Ectodermal cell (in vitro differentiated cells): Measurements from ENCODE around the gene NAPB.

Source experiments
- H3K27ac ChIP-seq: 2 replicates; pipeline ENCODE4 v1.7.0; 2013; ENCODE audit warnings: mild to moderate bottlenecking, low read depth, low read length; ENCODE audit not compliant: insufficient read depth, poor library complexity, severe bottlenecking
- H3K27me3 ChIP-seq: 2 replicates; pipeline ENCODE4 v1.7.0; 2013; ENCODE audit warnings: mild to moderate bottlenecking, low read length; ENCODE audit not compliant: insufficient read depth, control insufficient read depth, poor library complexity, severe bottlenecking
- H3K36me3 ChIP-seq: one replicate; pipeline ENCODE4 v1.7.0; 2013; ENCODE audit warnings: low read length; ENCODE audit not compliant: control insufficient read depth, insufficient read depth
- H3K4me1 ChIP-seq: one replicate; pipeline ENCODE4 v1.7.0; 2013; ENCODE audit warnings: low read length; ENCODE audit not compliant: control insufficient read depth, insufficient read depth
- H3K4me3 ChIP-seq: 2 replicates; pipeline ENCODE4 v1.7.0; 2013; ENCODE audit warnings: low read depth, low read length, control low read depth; ENCODE audit not compliant: insufficient read depth
- H3K9me3 ChIP-seq: 2 replicates; pipeline ENCODE4 v1.7.0; 2013; ENCODE audit warnings: mild to moderate bottlenecking, low read length, moderate library complexity; ENCODE audit not compliant: control insufficient read depth
- WGBS, 2 experiments: methylation state at CpG; one replicate each; pipeline ENCODE4 v1.1.7; 2013; ENCODE audit warnings: missing lambda C conversion rate in 2 of 2; 5-methylcytosine and 5-hydroxymethylcytosine counted together

NAPB gene

DNA sequence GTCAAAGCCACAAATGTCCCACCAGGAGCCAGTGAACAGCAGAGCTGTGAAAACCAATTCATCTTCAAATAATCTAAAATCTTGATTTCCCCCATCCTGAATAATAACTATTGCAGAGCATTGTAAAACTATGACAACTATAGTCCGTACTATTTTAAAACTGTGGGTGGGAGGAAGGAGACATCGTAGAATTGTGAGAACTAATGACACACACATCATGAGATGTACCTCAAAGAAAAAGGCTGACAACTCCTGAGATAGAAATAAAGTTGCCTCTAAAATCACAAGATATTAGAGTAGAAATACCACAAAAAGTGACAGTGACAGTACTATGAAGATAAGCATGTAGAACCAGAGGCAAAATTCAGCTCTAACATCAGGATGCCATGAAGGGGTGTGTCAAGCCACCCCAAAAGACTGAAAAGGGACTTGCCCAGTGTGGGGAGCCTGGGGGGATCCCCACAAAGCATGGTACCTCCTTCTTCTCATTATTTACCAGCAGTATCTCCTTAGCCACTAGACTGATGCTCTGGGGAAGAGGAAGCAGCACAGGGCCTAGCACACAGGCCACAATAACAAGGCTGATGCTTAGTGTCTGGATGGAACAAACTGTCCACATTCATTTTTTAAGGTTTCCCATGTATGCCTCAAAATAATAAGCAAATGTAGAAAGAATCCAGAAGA is 13.4 kb downstream of the NAPB start:
- Histone ChIP-seq H3K4me3 (no peak overlapping the region), H3K27me3 (no peaks in the 10 kb centered on the region), H3K9me3 (no peaks in the 10 kb centered on the region), H3K4me1 (no peaks in the 10 kb centered on the region), H3K36me3 (no peaks in the 10 kb centered on the region), H3K27ac (no peak overlapping the region)
- WGBS, 2 experiments, result 94 to 100% methylated on average over 2 of the region's 2 CpGs

DNA sequence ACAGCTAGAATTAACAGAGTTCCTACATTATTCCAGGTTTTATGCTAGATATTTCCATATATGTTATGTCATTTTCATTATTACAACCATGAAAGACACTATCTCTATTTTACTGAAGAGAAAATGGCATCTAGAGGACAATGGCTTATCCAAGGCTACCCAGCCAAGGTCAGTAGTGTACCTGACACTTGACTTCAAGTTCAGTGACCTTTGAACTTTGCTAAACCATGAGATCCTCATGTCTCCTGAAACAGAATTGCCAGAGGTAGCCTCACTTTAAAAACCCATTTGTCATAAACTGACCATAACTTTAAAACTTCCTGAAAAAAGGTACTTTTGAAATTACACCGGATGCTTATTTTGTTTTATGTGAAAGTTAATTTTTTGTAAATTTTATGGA is 14.4 kb downstream of the NAPB start:
- Histone ChIP-seq H3K4me1 (no peaks in the 10 kb centered on the region), H3K27me3 (no peaks in the 10 kb centered on the region), H3K4me3 (no peak overlapping the region), H3K9me3 (no peaks in the 10 kb centered on the region), H3K36me3 (no peaks in the 10 kb centered on the region), H3K27ac (no peak overlapping the region)
- 80 to 100% methylated on average over 1 of the region's 1 CpG for WGBS, 2 experiments

DNA sequence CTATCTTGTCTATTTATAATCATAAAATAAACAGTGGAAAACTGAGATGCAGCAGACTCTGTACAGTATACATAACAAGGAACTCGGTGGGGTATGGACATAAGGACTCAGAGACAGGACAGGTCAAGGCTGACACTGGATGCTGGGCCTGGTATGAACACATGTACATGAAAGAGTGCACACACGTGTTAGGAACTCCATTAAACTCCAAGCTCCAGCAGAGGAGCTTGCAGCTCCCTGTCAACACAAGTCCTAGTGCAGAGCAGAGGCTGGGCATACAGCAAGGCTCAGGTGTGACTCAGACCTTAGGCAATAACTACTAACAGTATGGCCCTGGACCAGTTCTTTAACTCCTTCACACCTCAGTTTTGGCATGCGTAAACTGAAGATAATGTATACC is 17.1 kb downstream of the NAPB start:
- no peaks in the 10 kb centered on the region for H3K27me3 ChIP-seq
- no peaks in the 10 kb centered on the region for H3K4me1 ChIP-seq
- 84 to 95% methylated on average over 2 to 3 of the region's 3 CpGs for WGBS, 2 experiments
- H3K9me3 ChIP-seq, result no peaks in the 10 kb centered on the region
- no peak overlapping the region for H3K27ac ChIP-seq
- H3K4me3 ChIP-seq, result no peak overlapping the region
- no peaks in the 10 kb centered on the region for H3K36me3 ChIP-seq

GRCh38 chr20:23403751-23404150 is 17.5 kb downstream of the NAPB start:
- 95 to 98% methylated on average over 5 of the region's 5 CpGs for WGBS, 2 experiments
- no peak overlapping the region for H3K27ac ChIP-seq
- H3K9me3 ChIP-seq, result no peaks in the 10 kb centered on the region
- H3K36me3 ChIP-seq, result no peaks in the 10 kb centered on the region
- no peak overlapping the region for H3K4me3 ChIP-seq
- H3K27me3 ChIP-seq, result no peaks in the 10 kb centered on the region
- no peaks in the 10 kb centered on the region for H3K4me1 ChIP-seq

GRCh38 chr20:23401051-23401450 is 20.2 kb downstream of the NAPB start:
- Histone ChIP-seq H3K27me3 (no peaks in the 10 kb centered on the region), H3K27ac (no peak overlapping the region), H3K36me3 (no peaks in the 10 kb centered on the region), H3K9me3 (no peaks in the 10 kb centered on the region), H3K4me1 (no peaks in the 10 kb centered on the region), H3K4me3 (no peak overlapping the region)
- WGBS, 2 experiments, result 95% methylated on average over 5 of the region's 5 CpGs

GRCh38 chr20:23399568-23400241 is 21.6 kb downstream of the NAPB start:
- Histone ChIP-seq H3K27me3 (no peaks in the 10 kb centered on the region), H3K4me1 (no peaks in the 10 kb centered on the region), H3K4me3 (no peak overlapping the region), H3K27ac (no peak overlapping the region), H3K36me3 (no peaks in the 10 kb centered on the region), H3K9me3 (no peaks in the 10 kb centered on the region)
- WGBS, 2 experiments, result 88 to 92% methylated on average over 6 of the region's 6 CpGs

DNA sequence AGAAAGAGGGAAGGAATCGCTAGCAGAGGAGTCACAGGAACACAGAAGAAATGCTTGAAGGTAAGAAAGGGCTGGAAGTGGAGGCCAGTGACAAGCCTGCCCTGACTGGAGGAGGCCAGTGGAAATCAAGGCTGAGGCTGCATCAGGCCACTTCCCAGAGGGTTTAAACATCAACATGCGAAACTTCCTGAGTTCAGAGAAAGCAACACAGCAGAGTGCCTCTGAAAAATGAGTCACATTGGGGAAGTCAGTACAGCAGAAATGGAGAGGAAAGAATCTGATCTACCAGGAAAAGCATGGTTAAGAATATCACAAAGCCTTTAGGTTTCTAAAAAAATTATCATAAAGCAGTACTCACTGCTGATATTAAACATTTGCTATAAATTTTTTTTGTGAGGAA is 23.3 kb downstream of the NAPB start:
- H3K36me3 ChIP-seq, result peaks cover 8% of the 10 kb centered on the region
- H3K27me3 ChIP-seq, result no peaks in the 10 kb centered on the region
- no peaks in the 10 kb centered on the region for H3K9me3 ChIP-seq
- H3K4me1 ChIP-seq, result no peaks in the 10 kb centered on the region
- no peak overlapping the region for H3K4me3 ChIP-seq
- H3K27ac ChIP-seq, result no peak overlapping the region
- WGBS, 2 experiments, result 90 to 98% methylated on average over 2 of the region's 2 CpGs

DNA sequence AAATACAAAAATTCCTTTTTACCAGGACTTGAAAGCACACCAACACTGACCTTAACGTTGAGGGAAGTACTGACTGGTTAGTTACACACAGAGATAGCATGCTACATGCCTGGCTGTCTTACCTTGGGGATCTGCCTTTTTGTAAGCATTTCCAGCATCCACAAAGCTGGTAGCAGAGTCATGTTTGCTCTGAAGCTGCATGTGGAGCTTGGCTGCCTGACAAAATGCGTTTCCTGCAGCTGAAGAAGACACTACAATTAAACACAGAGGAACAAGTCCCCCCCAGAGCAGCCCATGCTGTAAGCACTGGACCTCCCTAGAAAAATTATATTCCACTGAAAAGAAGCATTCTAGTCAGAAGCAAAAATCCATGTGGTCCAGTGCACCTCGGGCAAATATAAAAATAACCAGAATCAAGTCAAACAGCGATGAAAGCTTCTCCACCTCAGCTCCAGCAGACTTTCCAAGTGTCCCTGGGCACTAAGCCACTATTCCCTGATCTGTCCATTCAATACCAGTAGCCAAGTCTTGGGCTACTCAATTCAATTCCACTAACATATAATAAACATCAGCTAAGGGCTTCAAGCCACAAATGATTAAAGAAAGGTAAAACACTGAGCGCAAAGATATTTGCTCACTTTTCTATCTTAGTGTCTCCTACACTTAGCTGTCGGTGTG is 24.2 kb downstream of the NAPB start:
- Histone ChIP-seq H3K27me3 (no peaks in the 10 kb centered on the region), H3K4me1 (no peaks in the 10 kb centered on the region), H3K36me3 (peaks cover 8% of the 10 kb centered on the region), H3K9me3 (no peaks in the 10 kb centered on the region), H3K27ac (no peak overlapping the region), H3K4me3 (no peak overlapping the region)
- 94 to 96% methylated on average over 6 of the region's 6 CpGs for WGBS, 2 experiments

DNA sequence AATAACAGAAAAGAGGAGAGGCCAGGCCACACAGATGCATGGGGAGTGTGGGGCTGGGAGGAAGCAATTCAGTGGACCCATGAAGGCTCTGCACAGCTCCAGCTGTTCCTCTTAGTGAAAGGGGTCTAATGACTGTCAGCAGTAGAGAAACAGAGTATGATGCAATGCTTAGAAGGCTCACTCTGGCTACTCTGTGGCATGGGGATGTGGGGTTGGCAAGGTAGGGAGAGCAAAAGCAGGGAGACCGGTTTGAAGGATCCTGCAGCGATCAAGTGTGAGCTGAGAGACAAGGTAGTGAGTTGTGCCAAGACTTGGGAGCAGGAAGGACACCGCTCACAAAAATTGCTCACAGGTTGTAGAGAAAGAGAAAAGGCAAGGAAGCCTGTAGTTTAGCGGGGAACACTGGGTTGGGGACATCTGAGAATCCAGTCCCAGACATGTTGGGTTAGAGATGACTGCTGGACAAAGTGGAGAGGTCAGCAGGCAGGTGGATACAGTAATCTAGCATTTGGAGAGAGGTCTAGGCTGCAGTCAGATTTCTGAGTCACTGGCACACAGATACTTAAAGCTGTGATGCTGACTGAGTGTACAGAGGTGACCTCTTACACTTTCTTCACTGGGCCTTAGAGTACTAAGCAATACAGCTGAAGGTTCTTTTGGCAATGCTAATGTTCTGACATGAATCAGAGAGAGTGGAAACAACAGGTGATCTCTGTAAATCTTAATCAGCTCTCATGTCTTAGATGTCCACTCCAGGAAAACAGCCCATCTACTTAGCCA is 27.1 kb downstream of the NAPB start:
- Histone ChIP-seq H3K9me3 (no peaks in the 10 kb centered on the region), H3K4me3 (no peak overlapping the region), H3K36me3 (peaks cover 8% of the 10 kb centered on the region), H3K27ac (no peak overlapping the region), H3K4me1 (no peaks in the 10 kb centered on the region), H3K27me3 (no peaks in the 10 kb centered on the region)
- 96 to 97% methylated on average over 4 of the region's 4 CpGs for WGBS, 2 experiments
